ENCODE results near the gene CRYGS.

Gene CRYGS

GRCh38 chr3:186493525-186494255, 50.5 kb downstream of the CRYGS start:
- DNase-seq (ENCODE audit: low read depth): no peak

- no peak for DNase-seq (ENCODE audit: low read depth)
These were observed 51.7 kb downstream of the CRYGS start for GRCh38 chr3:186492385-186492984.

- DNase-seq (ENCODE audit: low read depth): no peak
These were observed 54.7 kb downstream of the CRYGS start for GRCh38 chr3:186489507-186489906.
